SK-N-MC (cell line): ENCODE data around the gene CD93.

Experiments
- DNase-seq: peaks from one replicate; pipeline ENCODE4 v3.0.0-alpha.2; 2011; ENCODE audit warnings: low read depth, low spot score
- H3K27ac ChIP-seq: fragments of 200-600 bp; sonication (generic); 2 replicates; pipeline ENCODE4 v1.5.1; 2016; ENCODE audit warnings: mixed run types
- H3K36me3 ChIP-seq: fragments of 200-600 bp; sonication (generic); 2 replicates; pipeline ENCODE4 v1.6.1; 2017; ENCODE audit warnings: antibody characterized with exemption, low read length, mixed read lengths; ENCODE audit not compliant: insufficient read depth
- H3K4me3 ChIP-seq: fragments of 200-600 bp; sonication (generic); 2 replicates; pipeline ENCODE4 v1.5.1; 2016
- H3K9ac ChIP-seq: fragments of 200-600 bp; sonication (generic); 2 replicates; pipeline ENCODE4 v1.8.0; 2017; ENCODE audit warnings: mixed run types, mixed read lengths; ENCODE audit not compliant: insufficient read length
- H3K9me3 ChIP-seq: fragments of 200-600 bp; sonication (generic); 2 replicates; pipeline ENCODE4 v1.6.1; 2017; ENCODE audit warnings: low read depth, mild to moderate bottlenecking, antibody characterized with exemption, low read length, moderate library complexity, mixed read lengths
- EZH2 ChIP-seq: fragments of 200-600 bp; sonication (generic); IDR thresholded peaks from one replicate; pipeline ENCODE4 v1.6.1; 2017; ENCODE audit warnings: antibody characterized with exemption
- FOXP2 ChIP-seq: optimal IDR thresholded peaks from 2 replicates; pipeline ENCODE3; 2011; ENCODE audit warnings: mild to moderate bottlenecking, moderate library complexity; ENCODE audit not compliant: insufficient read depth; ENCODE audit errors: extremely low read length, control extremely low read depth
- POLR2AphosphoS5 ChIP-seq: IDR thresholded peaks from 2 replicates; pipeline ENCODE4 v1.6.1; 2012; ENCODE audit warnings: mild to moderate bottlenecking, low read depth, low read length, borderline replicate concordance

Gene CD93

DNA sequence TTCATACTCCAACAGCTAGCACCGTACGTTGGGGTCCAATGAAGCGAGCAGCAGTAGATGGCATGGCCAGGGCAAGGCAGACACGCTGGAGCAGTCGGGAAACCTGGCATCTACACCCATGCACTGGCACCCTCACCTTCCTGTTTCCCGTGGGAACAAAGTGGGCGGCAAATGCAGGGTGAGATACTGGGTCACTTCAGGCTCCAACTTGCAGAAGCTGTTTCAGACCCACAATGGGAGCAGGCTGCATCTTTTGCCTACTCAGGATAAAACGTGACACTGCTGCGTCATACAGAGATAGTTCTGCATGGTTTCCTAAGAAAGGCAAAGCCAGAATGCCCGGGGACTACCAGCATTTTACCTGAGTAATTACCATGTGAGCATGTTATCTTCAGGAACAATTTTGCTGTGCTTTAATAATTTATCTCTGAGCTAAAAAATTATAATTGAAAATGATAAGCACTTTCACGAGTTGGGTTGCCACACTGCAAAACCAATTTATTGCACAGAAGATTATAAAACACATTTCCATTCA lies 10.9 kb upstream of the CD93 start:
- H3K9me3 ChIP-seq: no peaks in the 10 kb centered on the region
- TF ChIP-seq EZH2 (no peak), FOXP2 (no peak), POLR2AphosphoS5 (no peak)
- H3K4me3 ChIP-seq: no peak overlapping the region
- H3K9ac ChIP-seq: no peak overlapping the region
- no peak for DNase-seq
- no peak overlapping the region for H3K27ac ChIP-seq
- no peaks in the 10 kb centered on the region for H3K36me3 ChIP-seq

DNA sequence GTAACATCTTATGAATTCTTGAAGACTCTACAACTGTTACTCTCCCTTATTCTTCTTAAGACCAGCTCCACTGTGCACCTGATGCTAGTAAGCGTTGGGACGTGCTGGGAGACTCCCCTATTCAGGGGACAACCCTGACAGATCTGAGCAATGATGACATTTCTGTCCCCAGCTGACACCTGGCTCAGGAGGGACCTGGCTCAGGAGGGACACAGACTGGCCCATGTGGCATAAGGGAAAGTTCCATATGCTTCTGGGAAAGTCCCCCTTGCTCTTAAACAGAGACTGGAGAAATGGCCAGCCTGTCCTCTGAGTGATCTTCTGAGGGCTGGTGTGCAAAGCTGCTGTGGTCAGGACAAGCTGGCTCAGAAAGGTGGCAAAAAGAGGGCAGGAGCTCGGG lies 10.0 kb upstream of the CD93 start:
- no peaks in the 10 kb centered on the region for H3K9me3 ChIP-seq
- no peak overlapping the region for H3K27ac ChIP-seq
- H3K9ac ChIP-seq: no peak overlapping the region
- no peaks in the 10 kb centered on the region for H3K36me3 ChIP-seq
- no peak overlapping the region for H3K4me3 ChIP-seq
- no peak for DNase-seq
- TF ChIP-seq EZH2 (no peak), FOXP2 (no peak), POLR2AphosphoS5 (no peak)

DNA sequence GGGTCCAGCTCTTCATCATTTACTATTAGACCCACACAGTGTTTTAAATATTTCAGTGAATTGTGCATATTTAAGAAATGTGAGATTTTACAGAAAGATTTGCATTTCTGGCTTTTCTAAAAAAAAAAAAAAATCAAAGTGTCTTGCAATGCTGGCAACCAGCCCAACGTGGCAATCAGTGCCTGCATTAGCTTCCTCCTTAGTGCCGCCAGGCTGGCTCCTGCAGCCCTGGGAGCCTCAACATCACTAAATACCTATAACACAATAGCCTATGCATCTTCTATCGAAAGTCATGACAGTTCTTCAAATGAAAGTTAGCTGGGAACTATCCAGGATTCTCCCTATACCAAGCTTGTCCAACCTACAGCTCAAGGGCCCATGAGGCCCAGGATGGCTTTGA lies 9.4 kb upstream of the CD93 start:
- H3K27ac ChIP-seq: no peak overlapping the region
- H3K9ac ChIP-seq: no peak overlapping the region
- no peaks in the 10 kb centered on the region for H3K9me3 ChIP-seq
- no peaks in the 10 kb centered on the region for H3K36me3 ChIP-seq
- TF ChIP-seq FOXP2 (no peak), EZH2 (no peak), POLR2AphosphoS5 (no peak)
- H3K4me3 ChIP-seq: no peak overlapping the region
- DNase-seq: no peak

DNA sequence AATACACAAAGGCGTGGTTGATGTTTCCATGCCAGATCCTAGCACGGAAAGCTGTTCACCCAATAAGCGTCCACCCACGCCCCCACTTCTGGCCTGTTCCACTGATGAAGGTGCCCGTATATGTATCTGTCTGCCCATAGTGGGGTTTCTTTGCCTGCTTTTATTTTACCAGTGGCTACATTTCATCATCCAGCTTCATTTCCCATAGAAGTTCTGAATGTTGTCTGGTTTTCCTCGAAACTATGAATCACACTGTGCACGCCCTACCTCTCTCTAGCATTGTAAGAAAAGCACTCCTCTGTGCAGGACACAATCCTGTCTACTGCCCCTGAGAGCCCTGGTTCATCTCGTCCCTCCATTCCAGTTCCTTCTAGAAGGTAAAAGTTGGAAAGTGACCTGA lies 8.8 kb upstream of the CD93 start:
- DNase-seq: no peak
- no peak for TF ChIP-seq EZH2
- no peak for TF ChIP-seq POLR2AphosphoS5
- TF ChIP-seq FOXP2: no peak
- no peak overlapping the region for H3K9ac ChIP-seq
- no peaks in the 10 kb centered on the region for H3K9me3 ChIP-seq
- H3K4me3 ChIP-seq: no peak overlapping the region
- no peaks in the 10 kb centered on the region for H3K36me3 ChIP-seq
- H3K27ac ChIP-seq: no peak overlapping the region

DNA sequence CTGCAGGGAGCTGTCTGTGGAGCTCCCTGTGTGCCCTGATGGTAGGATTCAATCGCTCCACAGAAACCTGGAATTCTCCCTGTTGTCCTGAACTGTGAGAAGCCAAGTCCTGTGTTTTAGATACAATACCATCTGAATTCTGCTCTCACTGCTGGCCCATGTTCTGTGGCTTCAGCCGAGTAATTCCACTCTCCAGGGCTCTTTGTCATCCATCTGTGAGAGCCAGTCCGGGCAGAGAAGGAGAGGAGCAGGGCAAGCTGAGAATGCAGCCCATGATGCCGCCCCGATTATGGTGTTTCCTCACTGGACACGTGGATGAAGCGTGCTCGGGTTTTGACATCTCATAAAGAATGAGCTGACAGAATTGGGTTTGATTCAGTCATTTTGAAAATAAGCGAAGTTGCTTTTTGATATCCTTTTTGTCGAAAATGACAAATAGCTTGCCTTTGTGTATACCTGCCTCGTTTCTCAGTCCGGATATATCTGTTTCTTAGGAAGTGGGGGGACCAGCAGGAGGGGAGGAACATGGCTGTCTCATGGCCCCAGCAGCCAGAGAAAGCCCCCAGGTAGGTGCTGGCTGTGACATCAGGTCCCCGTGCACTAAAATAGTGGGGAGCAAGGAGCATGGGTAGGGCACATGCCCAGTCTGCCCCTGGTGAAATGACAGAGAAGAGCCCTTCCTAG lies 8.2 kb upstream of the CD93 start:
- TF ChIP-seq POLR2AphosphoS5: no peak
- TF ChIP-seq EZH2: no peak
- no peak for TF ChIP-seq FOXP2
- Histone ChIP-seq H3K27ac (no peak overlapping the region), H3K36me3 (no peaks in the 10 kb centered on the region), H3K9ac (no peak overlapping the region), H3K9me3 (no peaks in the 10 kb centered on the region), H3K4me3 (no peak overlapping the region)
- no peak for DNase-seq

DNA sequence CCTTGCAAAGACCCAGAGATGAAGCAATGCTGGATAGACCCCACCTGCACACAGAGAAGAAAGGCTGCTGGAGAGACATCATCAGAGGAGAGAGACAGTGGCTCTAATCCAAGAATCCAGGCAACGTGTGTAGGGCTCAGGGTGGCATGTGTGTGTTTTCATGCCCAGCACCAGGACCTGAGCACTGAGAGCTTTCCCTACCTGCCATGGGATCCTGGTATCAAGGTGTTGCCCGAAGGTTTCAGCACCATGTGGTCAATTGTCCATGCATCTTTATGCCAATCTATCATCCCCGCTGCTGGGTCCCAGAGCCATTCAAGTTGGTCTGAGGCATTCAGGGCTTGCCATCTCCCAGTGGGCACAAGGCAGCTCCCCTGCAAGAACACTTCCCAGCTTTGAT lies 7.5 kb upstream of the CD93 start:
- no peaks in the 10 kb centered on the region for H3K9me3 ChIP-seq
- TF ChIP-seq POLR2AphosphoS5 (no peak), EZH2 (no peak), FOXP2 (no peak)
- H3K27ac ChIP-seq: no peak overlapping the region
- no peak overlapping the region for H3K4me3 ChIP-seq
- no peak for DNase-seq
- no peaks in the 10 kb centered on the region for H3K36me3 ChIP-seq
- no peak overlapping the region for H3K9ac ChIP-seq

DNA sequence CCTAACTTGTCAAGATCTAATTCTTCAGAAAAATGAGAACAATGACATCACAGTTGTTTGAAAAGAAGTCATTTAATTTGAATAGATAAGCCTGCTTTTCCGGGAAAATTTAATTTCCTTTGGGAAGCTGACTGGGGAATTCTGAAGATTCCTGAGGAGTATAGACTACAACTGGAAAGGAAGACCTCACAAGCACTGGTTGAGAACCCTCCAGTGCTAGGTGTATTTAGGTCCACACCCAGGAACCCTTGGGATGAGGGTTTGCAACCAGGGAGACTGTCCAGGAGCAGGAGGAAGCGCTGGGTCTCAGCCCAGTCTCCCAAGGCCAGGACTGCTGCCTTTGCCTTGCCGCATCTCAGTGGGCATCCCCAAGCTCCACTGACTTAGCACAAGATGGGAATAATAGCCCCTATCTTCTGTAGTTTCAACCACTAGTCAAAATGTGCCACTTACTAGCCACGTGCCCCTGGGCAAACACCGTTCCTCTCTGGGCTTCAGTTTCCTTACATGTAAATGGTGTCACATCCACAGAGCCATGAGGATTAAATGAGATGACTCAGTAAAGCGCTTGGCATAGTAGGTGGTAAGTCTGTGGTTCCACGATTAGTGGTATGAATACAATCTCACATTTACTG lies 6.9 kb upstream of the CD93 start:
- no peak for TF ChIP-seq POLR2AphosphoS5
- TF ChIP-seq EZH2: no peak
- no peak for TF ChIP-seq FOXP2

DNA sequence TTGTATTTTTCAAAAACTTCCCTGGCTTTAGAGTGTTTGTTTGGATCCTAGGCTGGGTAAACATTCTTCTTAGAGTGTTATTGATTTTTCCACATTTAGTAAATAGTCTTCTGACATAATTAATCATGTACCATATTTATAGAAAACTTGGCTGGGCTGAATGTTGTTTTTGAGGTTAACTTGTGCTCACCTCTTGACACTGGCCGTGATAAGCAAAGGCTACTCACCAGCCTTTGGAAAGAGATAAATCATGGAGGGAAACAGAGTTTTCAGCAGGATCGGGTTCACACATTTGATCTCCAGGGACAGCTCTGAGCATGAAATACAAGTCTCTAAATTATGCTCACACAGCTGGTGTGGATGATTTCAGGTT lies 6.2 kb upstream of the CD93 start:
- Histone ChIP-seq H3K9ac (no peak overlapping the region), H3K4me3 (no peak overlapping the region), H3K36me3 (no peaks in the 10 kb centered on the region), H3K9me3 (no peaks in the 10 kb centered on the region), H3K27ac (no peak overlapping the region)
- TF ChIP-seq EZH2 (no peak), FOXP2 (no peak), POLR2AphosphoS5 (no peak)
- no peak for DNase-seq

More for the DNA sequence above, 6.9 kb upstream of the CD93 start:
- no peak overlapping the region for H3K4me3 ChIP-seq
- no peak overlapping the region for H3K9ac ChIP-seq
- no peaks in the 10 kb centered on the region for H3K9me3 ChIP-seq
- DNase-seq: no peak
- H3K27ac ChIP-seq: no peak overlapping the region
- H3K36me3 ChIP-seq: no peaks in the 10 kb centered on the region
